AG20443 (cell line): ENCODE data around the gene PDIA6.
"Not testable (repeated sequence)": the region's sequence is repeated elsewhere in the genome, so short reads cannot be mapped to it uniquely, and the experiment has no call there.

Source experiments
- DNase-seq: peaks from one replicate; pipeline ENCODE4 v3.0.0; 2012; ENCODE audit warnings: low spot score, mixed read lengths

PDIA6 gene

DNA sequence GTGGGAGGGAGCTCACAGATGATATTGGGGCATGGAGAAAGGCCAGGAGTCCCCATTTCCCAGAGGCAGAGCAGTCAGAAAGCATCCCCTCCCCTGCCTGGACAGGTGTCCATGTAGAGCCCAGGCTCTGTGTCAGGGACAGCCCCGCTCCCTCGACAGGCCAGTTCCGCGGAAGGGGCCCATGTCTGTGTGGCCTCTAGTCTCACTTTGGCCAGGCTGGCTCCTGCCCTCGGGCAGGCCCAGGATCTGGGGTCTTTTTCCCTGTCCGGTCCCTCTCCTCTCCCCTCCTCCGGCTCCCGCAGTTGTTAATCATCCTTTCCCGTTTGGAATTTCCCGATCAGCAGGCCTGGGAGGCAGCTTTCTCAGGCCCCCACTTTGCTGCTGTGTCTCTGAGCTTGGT is 20.4 kb upstream of the PDIA6 start:
- DNase-seq = no peak

- DNase-seq = peak; percentile 94
Measured at GRCh38 chr2:10832203-10832936, 19.8 kb upstream of the PDIA6 start.

DNA sequence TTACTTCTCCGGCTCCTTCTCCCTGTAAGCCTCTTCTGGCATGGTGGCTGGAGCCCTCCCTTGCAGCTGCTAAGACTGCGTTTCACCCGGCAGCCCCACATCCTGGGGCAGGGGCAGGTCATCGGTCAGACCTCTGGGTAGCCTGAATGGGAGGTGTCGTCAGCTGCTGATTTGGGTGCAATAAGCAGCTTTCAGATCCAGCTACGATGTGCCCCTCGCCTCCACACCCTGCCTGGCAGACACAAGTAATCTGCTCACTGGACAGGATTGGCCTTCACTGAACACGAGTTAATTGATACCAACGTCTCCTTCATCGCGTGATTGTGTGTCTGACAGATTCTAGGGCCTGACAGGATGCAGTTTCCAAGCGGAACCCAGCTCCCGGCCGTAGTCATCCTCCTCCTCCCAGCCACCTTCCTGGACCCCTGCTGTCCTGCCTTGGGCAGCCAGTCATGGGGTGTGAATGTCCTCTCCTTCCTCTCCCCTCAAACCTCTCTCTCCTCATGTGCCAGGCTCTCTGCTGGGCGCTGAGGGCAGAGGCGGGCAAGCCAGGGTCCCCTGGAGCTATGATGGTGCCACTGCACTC is 18.9 kb upstream of the PDIA6 start:
- no peak for DNase-seq

- DNase-seq = no peak
Measured at GRCh38 chr2:10830641-10831399, 18.2 kb upstream of the PDIA6 start.

DNA sequence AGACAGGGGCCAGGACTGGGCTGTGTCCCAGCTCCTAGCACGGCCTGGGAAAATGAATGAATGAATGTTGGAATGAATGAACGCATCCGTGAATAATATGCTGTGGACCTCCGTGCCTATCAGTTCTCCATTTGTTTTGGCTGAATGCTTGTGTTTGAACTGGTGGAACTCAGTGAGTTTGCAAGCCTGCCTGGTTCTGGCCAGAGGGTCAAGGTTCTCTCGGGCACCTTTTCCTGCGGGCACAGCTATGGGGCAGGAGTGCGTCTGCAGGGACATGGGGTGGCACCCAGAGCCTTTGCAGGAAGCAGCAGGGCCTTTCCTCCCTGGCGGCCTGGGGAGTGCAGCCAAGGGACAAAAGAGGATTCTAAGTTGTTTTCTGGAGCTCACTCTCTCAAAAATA is 17.6 kb upstream of the PDIA6 start:
- no peak for DNase-seq

DNA sequence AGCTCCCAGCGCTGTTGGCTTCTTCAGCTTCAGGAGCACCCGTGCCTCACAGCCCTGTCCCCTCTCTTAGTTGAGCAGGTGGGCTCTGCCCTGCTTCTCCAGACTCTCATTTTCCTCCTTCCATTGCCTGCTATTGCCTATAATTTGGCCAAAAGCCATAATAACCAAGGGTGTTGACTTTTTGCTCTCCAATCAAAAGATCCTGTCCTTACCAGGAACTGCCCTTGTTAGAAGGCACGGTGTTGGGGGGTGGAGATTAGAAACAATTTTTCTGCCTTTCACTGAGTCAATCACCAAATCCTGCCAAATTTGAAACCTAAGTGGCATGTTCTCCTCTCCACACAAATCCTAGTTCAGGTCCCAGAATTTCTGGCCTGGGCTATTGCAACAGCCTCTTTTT is 16.7 kb upstream of the PDIA6 start:
- DNase-seq = no peak

DNA sequence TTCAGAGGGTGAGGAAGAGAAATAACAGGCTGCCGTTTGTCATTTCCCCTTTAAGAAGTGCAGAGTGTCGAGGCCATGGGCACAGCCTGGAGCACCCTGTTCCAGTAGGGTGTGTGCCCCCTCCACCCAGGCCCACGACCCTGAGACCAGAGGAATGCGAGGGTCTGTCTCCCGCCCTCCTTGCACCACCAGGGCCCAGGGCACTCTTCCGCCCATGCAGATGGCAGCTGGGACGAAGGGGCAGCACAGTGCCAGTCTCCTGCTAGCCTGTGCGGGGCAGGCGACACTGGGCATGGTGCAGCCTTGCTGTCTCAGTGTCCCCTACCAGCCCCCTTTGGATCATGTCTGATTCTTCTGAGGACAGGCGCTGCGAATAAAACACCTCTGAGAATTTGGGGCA is 15.8 kb upstream of the PDIA6 start:
- DNase-seq = no peak

DNA sequence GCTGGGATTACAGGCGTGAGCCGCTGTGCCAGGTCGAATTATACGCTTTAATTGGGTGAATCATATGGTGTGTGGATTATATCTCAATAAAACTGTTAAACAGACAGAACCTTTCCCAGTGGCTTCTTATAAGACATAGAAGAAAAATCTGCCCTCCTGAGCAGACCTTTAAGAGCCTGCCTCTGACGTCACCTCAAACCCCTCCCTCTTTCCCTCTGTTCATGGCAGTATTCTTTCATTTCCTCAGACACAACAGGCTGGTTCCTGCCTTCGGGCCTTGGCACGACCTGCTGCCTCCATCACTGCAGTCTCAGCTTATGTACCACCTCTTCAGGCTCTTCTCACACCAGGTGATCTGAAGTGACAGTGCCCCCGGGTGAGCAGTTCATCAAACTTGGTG is 14.0 kb upstream of the PDIA6 start:
- DNase-seq = no peak

GRCh38 chr2:10826026-10826425 is 13.4 kb upstream of the PDIA6 start:
- no peak for DNase-seq

GRCh38 chr2:10824191-10824590 is 11.6 kb upstream of the PDIA6 start:
- no peak for DNase-seq

- DNase-seq = no peak
Measured at GRCh38 chr2:10820978-10821695, 8.6 kb upstream of the PDIA6 start.

DNA sequence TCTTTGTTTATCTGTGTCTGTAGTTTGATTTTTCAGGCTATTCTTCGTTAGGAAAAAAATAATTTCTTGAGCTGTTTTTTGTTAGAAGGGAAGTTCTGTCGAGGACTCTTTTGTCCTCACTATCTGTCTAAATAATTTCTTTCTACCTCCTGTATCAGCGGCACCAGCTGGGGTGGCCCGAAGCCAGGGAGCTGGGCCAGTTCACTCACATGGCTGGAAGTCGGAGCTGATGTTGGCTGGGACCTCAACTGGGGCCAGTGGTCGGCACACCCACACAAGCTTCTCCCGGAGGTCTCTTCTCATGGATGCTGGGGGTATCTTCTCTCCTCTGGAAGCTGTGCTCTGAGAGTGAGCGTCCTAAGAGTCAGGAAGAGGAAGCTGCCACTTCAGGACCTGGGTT is 8.0 kb upstream of the PDIA6 start:
- DNase-seq = no peak

DNA sequence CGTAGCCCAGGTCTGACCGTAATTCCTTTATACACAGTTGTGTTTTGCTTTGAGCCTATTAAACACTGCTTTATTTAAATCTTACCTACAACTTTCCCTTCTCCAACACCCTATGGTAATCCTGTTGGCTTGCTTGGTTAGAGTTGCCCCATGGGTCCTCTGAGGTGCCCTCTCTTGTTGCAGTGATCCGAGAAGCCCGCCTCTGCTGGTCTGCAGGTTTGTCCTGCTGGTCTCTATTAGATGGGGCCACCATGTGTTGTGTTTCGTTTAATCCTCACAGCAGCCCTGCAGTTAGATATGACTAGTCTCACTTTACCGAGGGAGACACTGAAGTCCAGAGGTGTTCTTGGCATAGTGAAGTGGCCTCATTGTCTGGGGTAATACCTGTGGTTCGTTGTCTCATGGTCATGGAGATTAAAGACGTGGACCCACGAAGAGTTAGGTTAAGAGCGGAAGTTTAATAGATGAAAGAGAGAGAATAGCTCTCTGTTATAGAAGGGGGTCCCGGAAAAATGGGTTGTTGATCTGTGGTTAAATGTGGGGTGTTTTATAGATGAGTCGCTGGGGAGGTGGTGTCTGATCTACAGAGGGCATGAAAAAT is 7.2 kb upstream of the PDIA6 start:
- DNase-seq = no peak

DNA sequence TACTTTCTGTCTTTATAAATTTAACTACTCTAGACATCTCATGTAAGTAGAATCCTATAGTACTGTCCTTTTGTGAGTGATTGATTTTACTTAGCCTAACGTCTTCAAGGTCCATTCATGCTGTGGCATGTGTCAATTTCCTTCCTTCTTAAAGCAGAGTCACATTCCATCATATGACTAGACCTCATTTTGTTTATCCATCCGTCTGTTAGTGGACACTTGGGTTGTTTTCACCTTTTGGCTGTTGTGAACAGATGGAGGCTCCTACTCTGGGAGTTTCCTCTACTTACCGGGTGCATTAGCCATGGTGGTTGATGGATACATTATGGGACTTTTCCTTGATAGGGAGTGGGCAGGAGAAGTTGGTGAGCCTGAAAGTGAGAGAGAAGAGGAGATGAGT is 6.4 kb upstream of the PDIA6 start:
- DNase-seq = no peak

DNA sequence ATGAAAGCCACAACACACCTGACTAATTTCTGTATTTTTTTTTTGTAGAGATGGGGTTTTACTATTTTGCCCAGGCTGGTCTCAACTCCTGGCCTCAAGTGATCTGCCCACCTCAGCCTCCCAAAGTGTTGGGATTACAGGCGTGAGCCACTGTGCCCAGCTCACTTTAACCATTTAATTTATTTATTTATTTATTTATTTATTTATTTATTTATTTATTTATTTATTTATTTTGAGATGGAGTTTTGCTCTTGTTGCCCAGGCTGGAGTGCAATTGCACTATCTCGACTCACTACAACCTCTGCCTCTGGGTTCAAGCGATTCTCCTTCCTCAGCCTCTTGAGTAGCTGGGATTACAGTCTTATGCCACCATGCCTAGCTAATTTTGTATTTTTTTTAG is 5.7 kb upstream of the PDIA6 start:
- not testable (repeated sequence) for DNase-seq

- DNase-seq = no peak
Measured at GRCh38 chr2:10817413-10817812, 4.8 kb upstream of the PDIA6 start.

DNA sequence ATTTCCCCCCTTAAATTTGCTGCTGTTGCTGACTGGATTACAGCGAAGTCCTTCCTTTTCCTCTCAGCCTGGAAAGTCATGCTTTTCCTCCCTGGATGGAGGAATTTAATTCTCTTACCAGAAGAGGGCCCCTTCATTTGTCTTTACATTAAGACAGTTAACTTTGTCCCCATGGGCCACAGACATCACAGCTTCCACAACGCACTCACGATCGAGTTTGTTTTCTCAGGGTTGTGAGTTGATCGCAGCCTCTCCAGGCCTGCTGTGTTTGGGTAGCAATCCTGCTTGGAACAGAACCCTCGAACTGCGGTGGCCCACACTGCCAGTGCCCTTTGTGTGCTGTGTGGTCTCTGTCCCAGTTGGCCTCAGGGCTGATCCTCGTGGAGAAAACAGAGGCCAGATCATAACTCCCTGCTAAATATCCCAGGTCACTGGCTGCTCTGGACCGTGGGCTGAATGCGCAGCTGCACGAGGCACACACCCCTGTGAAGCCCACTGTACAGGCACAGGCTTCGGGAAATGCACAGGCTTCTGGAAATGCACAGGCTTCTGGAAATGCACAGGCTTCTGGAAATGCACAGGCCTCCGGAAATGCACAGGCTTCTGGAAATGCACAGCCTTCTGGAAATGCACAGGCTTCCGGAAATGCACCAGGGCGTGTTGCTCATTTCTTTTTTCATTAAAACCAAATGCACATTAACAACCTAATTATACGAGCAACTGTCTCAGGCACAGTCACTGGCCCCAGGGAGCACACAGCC is 2.2 kb upstream of the PDIA6 start:
- no peak for DNase-seq

DNA sequence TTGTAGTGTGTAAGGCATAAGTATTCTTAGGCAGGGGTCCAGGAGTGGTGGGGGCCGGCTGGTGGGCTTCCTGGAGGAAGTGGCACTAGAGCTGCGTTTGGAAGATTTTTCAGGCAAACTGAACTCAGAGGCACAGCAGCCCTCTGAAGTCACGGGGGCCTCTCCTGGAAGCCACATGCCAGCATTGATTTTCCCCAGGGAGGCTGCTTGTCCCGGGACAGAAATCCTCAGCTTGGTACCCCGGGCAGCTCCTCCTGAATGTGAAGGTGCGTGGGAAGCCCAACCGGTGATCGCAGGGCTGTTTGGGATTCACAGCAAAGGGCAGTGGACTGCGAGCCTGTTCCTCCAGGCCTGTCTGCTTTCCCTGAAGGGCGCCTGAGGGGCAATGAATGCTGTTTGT is 1.6 kb upstream of the PDIA6 start:
- DNase-seq = no peak

DNA sequence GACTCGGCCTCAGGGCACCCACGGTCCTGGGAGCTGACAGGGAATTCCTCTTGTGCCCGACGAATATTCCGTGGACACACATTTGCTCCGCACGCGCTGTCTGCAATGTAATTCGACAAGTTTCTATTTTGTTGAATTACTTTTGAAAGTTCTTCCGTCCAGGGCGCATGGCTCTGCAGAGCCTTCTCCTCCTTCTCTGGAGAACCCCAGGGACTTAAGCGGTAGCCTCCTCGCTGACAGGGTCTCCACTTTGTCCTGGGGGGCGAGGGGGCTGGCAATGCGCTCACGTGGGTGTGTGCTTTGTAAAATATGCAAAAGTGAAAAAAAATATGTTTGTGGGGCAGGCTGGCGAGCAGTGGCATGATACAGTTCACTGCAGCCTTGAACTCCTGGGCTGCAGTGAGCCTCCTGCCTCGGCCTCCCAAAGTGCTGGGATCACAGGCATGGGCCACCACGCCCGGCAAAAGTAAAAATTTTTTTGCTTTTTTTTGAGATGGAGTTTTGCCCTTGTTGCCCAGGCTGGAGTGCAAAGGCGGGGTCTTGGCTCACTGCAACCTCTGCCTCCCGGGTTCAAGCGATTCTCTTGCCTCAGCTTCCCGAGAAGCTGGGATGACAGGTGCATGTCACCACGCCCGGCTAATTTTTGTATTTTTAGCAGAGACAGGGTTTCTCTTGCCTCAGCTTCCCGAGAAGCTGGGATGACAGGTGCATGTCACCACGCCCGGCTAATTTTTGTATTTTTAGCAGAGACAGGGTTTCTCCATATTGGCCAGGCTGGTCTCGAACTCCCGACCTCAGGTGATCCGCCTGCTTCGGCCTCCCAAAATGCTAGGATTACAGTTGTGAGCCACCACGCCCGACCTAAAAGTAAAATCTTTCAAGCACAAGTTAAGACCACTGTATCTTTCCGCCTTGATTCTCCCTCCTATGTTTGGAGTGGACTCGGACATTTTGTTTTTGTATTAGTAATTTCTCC is 866 bp upstream of the PDIA6 start:
- not testable (repeated sequence) for DNase-seq

- no peak for DNase-seq
Measured at GRCh38 chr2:10811517-10811916, 1.1 kb downstream of the PDIA6 start.
